ENCODE results near the gene GPX6. TPM values are rescaled to one million over a fixed set of nuclear protein-coding genes. Genes with fewer than 3 reads are reported as not detected.

GPX6 gene
- total and polyA plus RNA-seq, 2 donors (not counting 3 experiments of a cell fraction or from before 2014, with no cell fraction given), result not detected

DNA sequence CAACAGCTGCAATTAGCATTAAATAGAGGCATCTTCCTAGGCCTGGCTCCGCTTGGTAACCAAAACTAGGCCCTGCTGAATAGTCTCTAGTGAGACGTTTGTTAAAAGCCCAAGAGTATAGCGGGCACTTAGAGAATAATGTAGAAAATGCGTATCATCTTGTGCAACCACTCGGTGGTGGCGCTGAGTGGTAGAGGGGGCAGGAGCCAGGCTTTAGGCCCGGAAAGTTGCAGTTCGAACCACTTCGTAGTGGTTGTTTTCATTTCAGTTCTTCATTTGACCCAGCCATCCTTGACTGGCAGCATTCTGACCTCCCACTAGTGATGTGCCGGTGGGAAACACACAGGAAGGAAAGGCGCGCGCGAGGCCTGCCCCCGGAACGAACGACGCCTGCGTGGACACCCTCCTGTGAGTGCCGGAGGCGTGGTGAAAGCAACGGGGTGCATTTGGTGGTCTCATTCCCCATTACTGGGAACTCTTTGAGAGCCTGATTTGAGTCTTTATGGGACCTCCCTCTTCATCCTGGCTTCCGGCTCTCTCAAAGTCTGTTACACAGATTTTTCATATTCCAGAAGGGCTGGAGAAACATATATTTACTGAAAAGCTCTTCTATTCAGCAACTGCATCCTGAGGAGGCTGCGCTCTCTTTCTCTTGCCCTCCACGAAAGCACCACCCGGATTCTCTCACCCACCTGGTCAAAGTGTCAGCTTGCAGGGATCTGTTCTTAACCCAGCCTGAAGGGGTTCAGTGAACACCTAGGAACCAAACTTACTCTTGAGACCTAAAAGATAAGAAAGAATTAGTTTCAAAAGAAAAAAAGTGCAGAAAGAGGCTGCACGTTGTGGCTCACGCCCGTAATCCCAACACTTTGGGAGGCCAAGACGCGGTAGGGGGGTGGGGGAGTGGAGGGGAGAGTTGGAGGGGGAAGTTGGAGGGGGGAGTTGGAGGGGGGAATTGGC lies 28.3 kb upstream of the GPX6 start:
- Histone ChIP-seq H4K20me1 (replicated peaks; ENCODE audit: control insufficient read depth, extremely low read depth, insufficient read depth, low read length) (no peaks in the 10 kb centered on the region), H3K27ac (ENCODE audit: insufficient read depth, low read depth, low read length) (no peak overlapping the region), H3K36me3 (ENCODE audit: control insufficient read depth in 2 of 2, extremely low read depth in 1 of 2, insufficient read depth in 2 of 2, low read length in 2 of 2) (no peaks in the 10 kb centered on the region), H3K4me2 (ENCODE audit: insufficient read depth, low read length) (peak overlapping the region; percentile 80), H3K79me2 (ENCODE audit: control insufficient read depth, insufficient read depth, low read length) (no peaks in the 10 kb centered on the region), H3K4me3 (replicated peaks in 1 of 3; ENCODE audit: insufficient read depth in 1 of 3, low read depth in 1 of 3, low read length in 3 of 3) (peak overlapping the region; percentile 7 to 47 (median 38)), H3K9me3 (replicated peaks; ENCODE audit: control insufficient read depth, insufficient read depth, low read length) (no peaks in the 10 kb centered on the region), H2AFZ (ENCODE audit: low read depth, low read length) (peak overlapping the region; percentile 92), H3K9ac (replicated peaks; ENCODE audit: extremely low read depth, insufficient read depth, low read length) (no peak overlapping the region), H3K9me1 (replicated peaks; ENCODE audit: control insufficient read depth, extremely low read depth, insufficient read depth, low read length) (no peaks in the 10 kb centered on the region), H3K4me1 (ENCODE audit: control insufficient read depth, extremely low read depth, insufficient read depth, low read length) (peaks cover 13% of the 10 kb centered on the region), H3K27me3 (ENCODE audit: control insufficient read depth in 2 of 2, insufficient read depth in 2 of 2, low read length in 2 of 2) (no peaks in the 10 kb centered on the region)
- no peak for FAIRE-seq
- CTCF ChIA-PET, result interaction anchor here (1.5 kb wide), 1 partner anchor 10 kb away, joined by 3 read pairs; no protein-coding TSS in a partner anchor
- DNase-seq (ENCODE audit: low read depth, low spot score), result no peak
- dilution Hi-C loops (cut with MboI; ENCODE audit: extremely low pct_ligation_motif_present, low sequenced_read_pairs), result no loop called here
- intact Hi-C loops (cut with micrococcal nuclease), result loop anchor here (2.0 to 5.0 kb wide), 7 partner anchors 45 to 407 kb away; partner anchors contain the start of gene ZSCAN12
- BruUV-seq (replicated peaks), result no TSS peak
- POLR2A ChIA-PET, result no interaction called here
- TF ChIP-seq JUN (IDR thresholded peaks at IDR 0.05; ENCODE audit: borderline replicate concordance, insufficient read depth, insufficient read length, low read depth), result no peak
- TF ChIP-seq, protein P1, sequence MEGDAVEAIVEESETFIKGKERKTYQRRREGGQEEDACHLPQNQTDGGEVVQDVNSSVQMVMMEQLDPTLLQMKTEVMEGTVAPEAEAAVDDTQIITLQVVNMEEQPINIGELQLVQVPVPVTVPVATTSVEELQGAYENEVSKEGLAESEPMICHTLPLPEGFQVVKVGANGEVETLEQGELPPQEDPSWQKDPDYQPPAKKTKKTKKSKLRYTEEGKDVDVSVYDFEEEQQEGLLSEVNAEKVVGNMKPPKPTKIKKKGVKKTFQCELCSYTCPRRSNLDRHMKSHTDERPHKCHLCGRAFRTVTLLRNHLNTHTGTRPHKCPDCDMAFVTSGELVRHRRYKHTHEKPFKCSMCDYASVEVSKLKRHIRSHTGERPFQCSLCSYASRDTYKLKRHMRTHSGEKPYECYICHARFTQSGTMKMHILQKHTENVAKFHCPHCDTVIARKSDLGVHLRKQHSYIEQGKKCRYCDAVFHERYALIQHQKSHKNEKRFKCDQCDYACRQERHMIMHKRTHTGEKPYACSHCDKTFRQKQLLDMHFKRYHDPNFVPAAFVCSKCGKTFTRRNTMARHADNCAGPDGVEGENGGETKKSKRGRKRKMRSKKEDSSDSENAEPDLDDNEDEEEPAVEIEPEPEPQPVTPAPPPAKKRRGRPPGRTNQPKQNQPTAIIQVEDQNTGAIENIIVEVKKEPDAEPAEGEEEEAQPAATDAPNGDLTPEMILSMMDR (IDR thresholded peaks at IDR 0.05; ENCODE audit: extremely low read depth in 1 of 2, insufficient read depth in 1 of 2, low read depth in 1 of 2, low read length in 2 of 2), result no peak
- no peak for TF ChIP-seq MYC (IDR thresholded peaks at IDR 0.05; ENCODE audit: low read depth, low read length)
- TF ChIP-seq EZH2 (IDR thresholded peaks at IDR 0.05; ENCODE audit: borderline replicate concordance, low read depth, low read length, severe bottlenecking), result no peak
- TF ChIP-seq, protein P2, sequence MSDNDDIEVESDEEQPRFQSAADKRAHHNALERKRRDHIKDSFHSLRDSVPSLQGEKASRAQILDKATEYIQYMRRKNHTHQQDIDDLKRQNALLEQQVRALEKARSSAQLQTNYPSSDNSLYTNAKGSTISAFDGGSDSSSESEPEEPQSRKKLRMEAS (IDR thresholded peaks at IDR 0.05; ENCODE audit: insufficient read depth, insufficient read length), result no peak
- no peak for TF ChIP-seq POLR2A (IDR thresholded peaks at IDR 0.05; ENCODE audit: low read depth, low read length)
- TF ChIP-seq FOS (IDR thresholded peaks at IDR 0.05; ENCODE audit: borderline replicate concordance, insufficient read depth, low read length), result no peak
- TF ChIP-seq GATA2 (IDR thresholded peaks at IDR 0.05; ENCODE audit: insufficient read depth, insufficient read length, low read depth, low read length), result no peak

Data from endothelial cell of umbilical vein (primary cell).